K562 (cell line): ENCODE results near the gene CYSRT1. TPM values are rescaled to one million over a fixed set of nuclear protein-coding genes. Genes with fewer than 3 reads are reported as not detected.

Source experiments
- BCOR ChIP-seq: fragments of 450-650 bp; IDR thresholded peaks from 2 replicates; pipeline ENCODE4 v1.6.1; 2016
- ELF2 ChIP-seq: fragments of 250-450 bp; sonication (Bioruptor Pico); IDR thresholded peaks from 2 replicates; pipeline ENCODE4 v1.5.0; 2021; ENCODE audit warnings: mild to moderate bottlenecking
- FIP1L1 ChIP-seq: fragments of 200-400 bp; formaldehyde crosslinking; IDR thresholded peaks from 2 replicates; pipeline ENCODE4 v1.6.1; 2018; ENCODE audit warnings: mild to moderate bottlenecking, low read depth, low read length; ENCODE audit not compliant: poor library complexity, severe bottlenecking
- HNRNPLL ChIP-seq: fragments of 200-400 bp; formaldehyde crosslinking; IDR thresholded peaks from 2 replicates; pipeline ENCODE4 v1.6.1; 2017; ENCODE audit warnings: low read length, low read depth, mild to moderate bottlenecking; ENCODE audit not compliant: poor library complexity, severe bottlenecking
- IFI16 ChIP-seq: fragments of 250-450 bp; sonication (Bioruptor Pico); IDR thresholded peaks from 2 replicates; pipeline ENCODE4 v2.1.2; 2022; ENCODE audit warnings: mild to moderate bottlenecking, inconsistent platforms
- NCOA2 ChIP-seq, 2 experiments: fragments of 450-650 bp; IDR thresholded peaks; 2 replicates each; pipeline ENCODE4 v1.6.1; 2018; ENCODE audit warnings: mild to moderate bottlenecking in 2 of 2, moderate library complexity in 1 of 2; ENCODE audit not compliant: partially characterized antibody in 2 of 2
- PHB2 ChIP-seq: fragments of 450-650 bp; IDR thresholded peaks from 2 replicates; pipeline ENCODE4 v1.6.1; 2017; ENCODE audit warnings: low read depth
- RBM15 ChIP-seq: fragments of 200-400 bp; formaldehyde crosslinking; IDR thresholded peaks from 2 replicates; pipeline ENCODE4 v1.6.1; 2018; ENCODE audit warnings: mild to moderate bottlenecking, low read length, moderate library complexity; ENCODE audit not compliant: insufficient read depth
- RFX1 ChIP-seq: fragments of 450-650 bp; IDR thresholded peaks from 2 replicates; pipeline ENCODE4 v1.6.1; 2016; ENCODE audit warnings: mild to moderate bottlenecking, moderate library complexity
- SNIP1 ChIP-seq: fragments of 450-650 bp; IDR thresholded peaks from 2 replicates; pipeline ENCODE4 v1.7.1; 2017; ENCODE audit warnings: low read depth, mild to moderate bottlenecking
- SRF ChIP-seq, 2 experiments: fragments of 250-450, 450-650 bp in 1 of 2; sonication (Bioruptor Pico) in 1 of 2; sonication (generic) in 1 of 2; formaldehyde crosslinking; IDR thresholded peaks; 2 replicates each; pipeline versions ENCODE4 v1.5.0 to v1.5.1; 2020 to 2022; ENCODE audit warnings: mild to moderate bottlenecking in 1 of 2, missing genetic modification reagents in 1 of 2
- SRSF3 ChIP-seq: fragments of 200-400 bp; formaldehyde crosslinking; IDR thresholded peaks from 2 replicates; pipeline ENCODE4 v1.6.1; 2016; ENCODE audit warnings: mild to moderate bottlenecking, low read length, moderate library complexity; ENCODE audit not compliant: insufficient read depth
- TAF9B ChIP-seq: fragments of 450-650 bp; IDR thresholded peaks from 2 replicates; pipeline ENCODE4 v1.6.1; 2018; ENCODE audit warnings: mild to moderate bottlenecking; ENCODE audit not compliant: partially characterized antibody
- ZNF121 ChIP-seq: sonication (generic); formaldehyde crosslinking; conservative IDR thresholded peaks from 2 replicates; pipeline ENCODE4 v1.8.0; 2022; ENCODE audit warnings: missing genetic modification reagents
- ZNF232 ChIP-seq: sonication (generic); formaldehyde crosslinking; IDR thresholded peaks from 2 replicates; pipeline ENCODE4 v1.8.0; 2022; ENCODE audit warnings: mild to moderate bottlenecking, missing genetic modification reagents
- ZNF324 ChIP-seq: fragments of 250-450 bp; sonication (Bioruptor Pico); IDR thresholded peaks from 2 replicates; pipeline ENCODE4 v1.4.0; 2020; ENCODE audit warnings: mild to moderate bottlenecking
- ZNF75A ChIP-seq: fragments of 450-650 bp; formaldehyde crosslinking; IDR thresholded peaks from 2 replicates; pipeline ENCODE4 v1.4.0; 2020; ENCODE audit warnings: mild to moderate bottlenecking
- ZNF766 ChIP-seq: fragments of 200-800 bp; sonication (Bioruptor generic); conservative IDR thresholded peaks from 2 replicates; pipeline ENCODE4 v1.6.1; 2016; ENCODE audit warnings: missing genetic modification characterization, missing compliant biosample characterization
- ZNF785 ChIP-seq: fragments of 250-450 bp; sonication (Bioruptor Pico); IDR thresholded peaks from 2 replicates; pipeline ENCODE4 v1.4.0; 2020; ENCODE audit warnings: mild to moderate bottlenecking
- ZSCAN29 ChIP-seq: fragments of 450-650 bp; IDR thresholded peaks from 2 replicates; pipeline ENCODE4 v1.6.1; 2017
- polyA plus RNA-seq, 8 experiments: library from polyadenylated mRNA; depleted of rRNA in 4 of 8; stranded (reverse) in 5 of 8; unstranded in 3 of 8; fragments of >200 nt; fragmentation: Nextera tagmentation in 2 of 8; fragmentation: Illumina TruSeq in 1 of 8; extraction: Ambion mirVana in 2 of 8; extraction: Trizol in 1 of 8; gene quantifications; 2 replicates each; pipeline versions ENCODE4 v1.2.1 to v1.2.3, GENCODE V29; 2011 to 2014; ENCODE audit warnings: inconsistent platforms in 1 of 8, missing spikeins in 1 of 8
- total RNA-seq, 7 experiments: library from RNA; depleted of rRNA in 6 of 7; stranded (reverse); fragments of >200 nt in 6 of 7; fragmentation: Illumina TruSeq in 2 of 7; extraction: Trizol in 2 of 7; gene quantifications; 2 replicates each; pipeline versions ENCODE4 v1.2.1 to v1.2.3, GENCODE V29; 2011 to 2021; ENCODE audit warnings: low replicate concordance in 1 of 7
- TF ChIP-seq, protein P1 (sequence below): fragments of 450-650 bp; conservative IDR thresholded peaks from 2 replicates; pipeline ENCODE4 v1.6.1; 2016; ENCODE audit warnings: missing genetic modification characterization, low read depth, mild to moderate bottlenecking, control low read depth, missing compliant biosample characterization
- TF ChIP-seq, protein P2 (sequence below): sonication (generic); formaldehyde crosslinking; IDR thresholded peaks from 2 replicates; pipeline ENCODE4 v1.8.0; 2023; ENCODE audit warnings: mild to moderate bottlenecking, missing genetic modification reagents
- TF ChIP-seq, protein P3 (sequence below): fragments of 450-650 bp; IDR thresholded peaks from 2 replicates; pipeline ENCODE4 v1.6.1; 2016; ENCODE audit warnings: missing biosample characterization, missing genetic modification characterization
- TF ChIP-seq, protein P4 (sequence below): fragments of 250-450 bp; sonication (Bioruptor Pico); IDR thresholded peaks from 2 replicates; pipeline ENCODE4 v1.8.0; 2021; ENCODE audit warnings: moderate library complexity, mild to moderate bottlenecking, inconsistent platforms

Gene CYSRT1
- total and polyA plus RNA-seq, 9 of the 15 experiments (the other 6 are each of a cell fraction or from before 2014, with no cell fraction given) = 0.04 to 1.4 (median 0.42) TPM; not detected in 3

DNA sequence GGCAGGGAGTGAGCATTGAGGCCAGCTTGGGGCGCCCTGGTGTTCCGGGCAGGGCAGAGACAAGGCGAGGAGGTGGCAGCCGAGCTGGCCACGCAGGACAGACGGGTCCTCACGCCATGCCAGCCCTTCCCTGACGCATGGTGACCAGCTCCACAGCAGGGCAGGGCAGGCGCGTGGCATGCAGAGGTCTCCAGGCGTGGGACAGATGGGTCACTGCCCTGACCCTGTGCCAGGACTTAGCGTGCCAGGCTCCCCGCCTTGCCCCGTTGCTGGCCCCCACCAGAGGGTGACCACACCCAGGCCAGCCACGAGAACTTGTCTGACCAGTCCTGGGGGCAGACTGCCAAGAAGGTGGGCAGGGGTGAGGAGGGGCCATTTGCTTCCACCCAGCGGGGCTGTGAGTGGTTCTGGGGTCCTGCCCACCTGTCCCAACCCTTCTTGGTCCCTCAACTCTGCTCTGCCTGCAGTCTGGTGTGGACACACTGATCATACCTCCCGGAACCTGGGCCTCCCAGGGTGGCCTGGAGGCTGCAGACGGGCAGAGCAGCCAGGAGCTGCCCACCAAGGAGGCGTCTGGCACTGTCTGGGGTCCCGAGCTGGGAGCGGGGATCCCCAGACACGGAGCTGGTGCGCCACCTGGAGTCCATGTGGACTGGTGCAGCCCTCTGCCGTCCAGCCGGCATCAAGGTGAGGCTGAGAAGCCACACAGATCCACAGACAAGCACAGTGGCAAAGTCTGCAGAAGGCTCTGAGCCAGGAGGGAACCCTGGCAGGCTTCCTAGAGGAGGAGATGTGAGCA is 2.3 kb downstream of the CYSRT1 start, which contains the start of gene RNF224 (continued):
- TF ChIP-seq SRF (CRISPR knock-in tag; IDR thresholded peaks at IDR 0.05) (no peak), ZNF785 (no peak), HNRNPLL (no peak), ZNF232 (CRISPR knock-in tag) (no peak), SRSF3 (no peak), ZSCAN29 (no peak), TAF9B (no peak), ELF2 (CRISPR knock-in tag) (no peak), BCOR (no peak), ZNF75A (CRISPR knock-in tag) (no peak), RFX1 (no peak), SNIP1 (no peak), FIP1L1 (no peak), NCOA2 (IDR thresholded peaks at IDR 0.05; ENCODE audit: partially characterized antibody in 2 of 2) (no peak), ZNF766 (CRISPR knock-in tag) (no peak), IFI16 (CRISPR knock-in tag) (no peak), ZNF121 (CRISPR knock-in tag) (no peak), PHB2 (no peak), RBM15 (no peak), ZNF324 (CRISPR knock-in tag) (no peak)
- TF ChIP-seq, protein P1, sequence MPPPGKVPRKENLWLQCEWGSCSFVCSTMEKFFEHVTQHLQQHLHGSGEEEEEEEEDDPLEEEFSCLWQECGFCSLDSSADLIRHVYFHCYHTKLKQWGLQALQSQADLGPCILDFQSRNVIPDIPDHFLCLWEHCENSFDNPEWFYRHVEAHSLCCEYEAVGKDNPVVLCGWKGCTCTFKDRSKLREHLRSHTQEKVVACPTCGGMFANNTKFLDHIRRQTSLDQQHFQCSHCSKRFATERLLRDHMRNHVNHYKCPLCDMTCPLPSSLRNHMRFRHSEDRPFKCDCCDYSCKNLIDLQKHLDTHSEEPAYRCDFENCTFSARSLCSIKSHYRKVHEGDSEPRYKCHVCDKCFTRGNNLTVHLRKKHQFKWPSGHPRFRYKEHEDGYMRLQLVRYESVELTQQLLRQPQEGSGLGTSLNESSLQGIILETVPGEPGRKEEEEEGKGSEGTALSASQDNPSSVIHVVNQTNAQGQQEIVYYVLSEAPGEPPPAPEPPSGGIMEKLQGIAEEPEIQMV (tag) = no peak
- TF ChIP-seq, protein P2, sequence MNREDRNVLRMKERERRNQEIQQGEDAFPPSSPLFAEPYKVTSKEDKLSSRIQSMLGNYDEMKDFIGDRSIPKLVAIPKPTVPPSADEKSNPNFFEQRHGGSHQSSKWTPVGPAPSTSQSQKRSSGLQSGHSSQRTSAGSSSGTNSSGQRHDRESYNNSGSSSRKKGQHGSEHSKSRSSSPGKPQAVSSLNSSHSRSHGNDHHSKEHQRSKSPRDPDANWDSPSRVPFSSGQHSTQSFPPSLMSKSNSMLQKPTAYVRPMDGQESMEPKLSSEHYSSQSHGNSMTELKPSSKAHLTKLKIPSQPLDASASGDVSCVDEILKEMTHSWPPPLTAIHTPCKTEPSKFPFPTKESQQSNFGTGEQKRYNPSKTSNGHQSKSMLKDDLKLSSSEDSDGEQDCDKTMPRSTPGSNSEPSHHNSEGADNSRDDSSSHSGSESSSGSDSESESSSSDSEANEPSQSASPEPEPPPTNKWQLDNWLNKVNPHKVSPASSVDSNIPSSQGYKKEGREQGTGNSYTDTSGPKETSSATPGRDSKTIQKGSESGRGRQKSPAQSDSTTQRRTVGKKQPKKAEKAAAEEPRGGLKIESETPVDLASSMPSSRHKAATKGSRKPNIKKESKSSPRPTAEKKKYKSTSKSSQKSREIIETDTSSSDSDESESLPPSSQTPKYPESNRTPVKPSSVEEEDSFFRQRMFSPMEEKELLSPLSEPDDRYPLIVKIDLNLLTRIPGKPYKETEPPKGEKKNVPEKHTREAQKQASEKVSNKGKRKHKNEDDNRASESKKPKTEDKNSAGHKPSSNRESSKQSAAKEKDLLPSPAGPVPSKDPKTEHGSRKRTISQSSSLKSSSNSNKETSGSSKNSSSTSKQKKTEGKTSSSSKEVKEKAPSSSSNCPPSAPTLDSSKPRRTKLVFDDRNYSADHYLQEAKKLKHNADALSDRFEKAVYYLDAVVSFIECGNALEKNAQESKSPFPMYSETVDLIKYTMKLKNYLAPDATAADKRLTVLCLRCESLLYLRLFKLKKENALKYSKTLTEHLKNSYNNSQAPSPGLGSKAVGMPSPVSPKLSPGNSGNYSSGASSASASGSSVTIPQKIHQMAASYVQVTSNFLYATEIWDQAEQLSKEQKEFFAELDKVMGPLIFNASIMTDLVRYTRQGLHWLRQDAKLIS (CRISPR knock-in tag) = no peak
- TF ChIP-seq, protein P3, sequence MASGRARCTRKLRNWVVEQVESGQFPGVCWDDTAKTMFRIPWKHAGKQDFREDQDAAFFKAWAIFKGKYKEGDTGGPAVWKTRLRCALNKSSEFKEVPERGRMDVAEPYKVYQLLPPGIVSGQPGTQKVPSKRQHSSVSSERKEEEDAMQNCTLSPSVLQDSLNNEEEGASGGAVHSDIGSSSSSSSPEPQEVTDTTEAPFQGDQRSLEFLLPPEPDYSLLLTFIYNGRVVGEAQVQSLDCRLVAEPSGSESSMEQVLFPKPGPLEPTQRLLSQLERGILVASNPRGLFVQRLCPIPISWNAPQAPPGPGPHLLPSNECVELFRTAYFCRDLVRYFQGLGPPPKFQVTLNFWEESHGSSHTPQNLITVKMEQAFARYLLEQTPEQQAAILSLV = no peak
- TF ChIP-seq, protein P4, sequence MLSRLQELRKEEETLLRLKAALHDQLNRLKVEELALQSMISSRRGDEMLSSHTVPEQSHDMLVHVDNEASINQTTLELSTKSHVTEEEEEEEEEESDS (CRISPR knock-in tag) = no peak
